ENCODE data around the gene MNX1. TPM values are rescaled to one million over a fixed set of nuclear protein-coding genes. Genes with fewer than 3 reads are reported as not detected.
A peak's percentile ranks its signal among the peaks of the same experiment; 100 is the strongest.

Gene MNX1
- total RNA-seq, 4 donors from 2014 or later = 0.56 TPM; not detected in 3

DNA sequence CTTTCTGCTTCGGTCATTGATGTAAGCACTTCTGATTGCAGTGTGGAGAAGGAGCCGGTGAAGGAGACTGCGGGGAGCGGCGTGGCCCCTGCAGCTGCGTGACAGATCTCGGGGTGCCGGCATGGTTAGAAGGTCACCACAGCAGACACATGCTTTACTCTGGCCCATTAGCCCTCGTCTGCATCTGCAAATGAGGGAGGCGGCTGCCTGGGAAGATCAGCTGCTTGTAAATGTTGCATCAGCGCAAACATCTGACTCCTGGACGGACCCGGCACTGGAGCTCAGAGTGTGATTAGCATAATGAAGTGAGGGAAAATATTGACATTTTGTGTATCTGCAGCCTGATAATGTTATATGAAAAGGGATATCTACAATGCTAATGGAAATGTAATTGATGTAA is 30.5 kb upstream of the MNX1 start:
- 53% methylated on average over 8 of the region's 13 CpGs for WGBS
- Histone ChIP-seq H3K4me1 (no peaks in the 10 kb centered on the region), H3K27ac (no peak overlapping the region), H3K36me3 (no peaks in the 10 kb centered on the region), H3K4me3 (no peak overlapping the region), H3K9me3 (no peaks in the 10 kb centered on the region), H3K27me3 (peaks cover 31% of the 10 kb centered on the region)
- peak in 1 of 2 donors; percentile 22 for DNase-seq (ENCODE audit: low spot score in 2 of 2)
- TF ChIP-seq EP300 (IDR thresholded peaks at IDR 0.05) (no peak), POLR2AphosphoS5 (IDR thresholded peaks at IDR 0.05) (no peak), POLR2A (IDR thresholded peaks at IDR 0.05) (no peak)
- TF ChIP-seq, protein P1, sequence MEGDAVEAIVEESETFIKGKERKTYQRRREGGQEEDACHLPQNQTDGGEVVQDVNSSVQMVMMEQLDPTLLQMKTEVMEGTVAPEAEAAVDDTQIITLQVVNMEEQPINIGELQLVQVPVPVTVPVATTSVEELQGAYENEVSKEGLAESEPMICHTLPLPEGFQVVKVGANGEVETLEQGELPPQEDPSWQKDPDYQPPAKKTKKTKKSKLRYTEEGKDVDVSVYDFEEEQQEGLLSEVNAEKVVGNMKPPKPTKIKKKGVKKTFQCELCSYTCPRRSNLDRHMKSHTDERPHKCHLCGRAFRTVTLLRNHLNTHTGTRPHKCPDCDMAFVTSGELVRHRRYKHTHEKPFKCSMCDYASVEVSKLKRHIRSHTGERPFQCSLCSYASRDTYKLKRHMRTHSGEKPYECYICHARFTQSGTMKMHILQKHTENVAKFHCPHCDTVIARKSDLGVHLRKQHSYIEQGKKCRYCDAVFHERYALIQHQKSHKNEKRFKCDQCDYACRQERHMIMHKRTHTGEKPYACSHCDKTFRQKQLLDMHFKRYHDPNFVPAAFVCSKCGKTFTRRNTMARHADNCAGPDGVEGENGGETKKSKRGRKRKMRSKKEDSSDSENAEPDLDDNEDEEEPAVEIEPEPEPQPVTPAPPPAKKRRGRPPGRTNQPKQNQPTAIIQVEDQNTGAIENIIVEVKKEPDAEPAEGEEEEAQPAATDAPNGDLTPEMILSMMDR (IDR thresholded peaks at IDR 0.05) = no peak

- Histone ChIP-seq H3K27ac (no peak overlapping the region), H3K27me3 (peaks cover 40% of the 10 kb centered on the region), H3K9me3 (no peaks in the 10 kb centered on the region), H3K36me3 (no peaks in the 10 kb centered on the region), H3K4me3 (no peak overlapping the region), H3K4me1 (no peaks in the 10 kb centered on the region)
- WGBS = 85% methylated on average over 9 of the region's 9 CpGs
- DNase-seq (ENCODE audit: low spot score in 2 of 2) = peak; percentile 32 to 35
- TF ChIP-seq, protein P1 (IDR thresholded peaks at IDR 0.05) = no peak
- TF ChIP-seq POLR2A (IDR thresholded peaks at IDR 0.05) (no peak), POLR2AphosphoS5 (IDR thresholded peaks at IDR 0.05) (no peak)
Observed at GRCh38 chr7:157037635-157038034, 27.2 kb upstream of the MNX1 start.

DNA sequence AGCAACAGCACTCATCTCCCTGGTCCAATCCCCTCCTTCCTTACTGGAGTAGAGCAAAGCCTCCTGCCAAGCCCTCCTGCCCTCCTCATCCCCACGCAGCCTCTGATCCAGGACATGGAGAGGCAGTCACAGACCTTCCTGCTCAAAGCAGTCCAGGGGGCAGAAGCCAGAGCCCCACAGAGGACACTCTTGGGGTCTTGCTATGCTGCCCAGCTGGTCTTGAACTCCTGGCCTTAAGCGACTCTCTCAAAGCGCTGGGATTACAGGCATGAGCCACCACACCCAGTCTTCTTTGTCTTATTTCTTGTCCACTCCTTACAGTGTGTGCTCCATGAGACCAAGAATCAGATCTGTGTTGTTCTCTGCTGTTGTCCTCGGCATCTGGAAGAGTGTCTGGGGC is 26.6 kb upstream of the MNX1 start:
- peaks cover 46% of the 10 kb centered on the region for H3K27me3 ChIP-seq
- 90% methylated on average over 4 of the region's 4 CpGs for WGBS

GRCh38 chr7:157035979-157036378 is 25.5 kb upstream of the MNX1 start:
- DNase-seq (ENCODE audit: low spot score in 2 of 2) = no peak
- H3K9me3 ChIP-seq = no peaks in the 10 kb centered on the region
- no peaks in the 10 kb centered on the region for H3K4me1 ChIP-seq
- no peak overlapping the region for H3K27ac ChIP-seq
- 55% methylated on average over 1 of the region's 1 CpG for WGBS
- no peak overlapping the region for H3K4me3 ChIP-seq
- TF ChIP-seq EP300 (IDR thresholded peaks at IDR 0.05) = no peak
- TF ChIP-seq POLR2AphosphoS5 (IDR thresholded peaks at IDR 0.05) = no peak
- TF ChIP-seq, protein P1 (IDR thresholded peaks at IDR 0.05) = no peak
- TF ChIP-seq POLR2A (IDR thresholded peaks at IDR 0.05) = no peak
- peaks cover 55% of the 10 kb centered on the region for H3K27me3 ChIP-seq
- no peaks in the 10 kb centered on the region for H3K36me3 ChIP-seq

More for the DNA sequence above, 26.6 kb upstream of the MNX1 start:
- H3K4me3 ChIP-seq = no peak overlapping the region
- no peak overlapping the region for H3K27ac ChIP-seq
- no peaks in the 10 kb centered on the region for H3K36me3 ChIP-seq
- H3K9me3 ChIP-seq = no peaks in the 10 kb centered on the region
- TF ChIP-seq POLR2A (IDR thresholded peaks at IDR 0.05) (no peak), EP300 (IDR thresholded peaks at IDR 0.05) (no peak), POLR2AphosphoS5 (IDR thresholded peaks at IDR 0.05) (no peak)
- TF ChIP-seq, protein P1 (IDR thresholded peaks at IDR 0.05) = no peak
- no peaks in the 10 kb centered on the region for H3K4me1 ChIP-seq
- DNase-seq (ENCODE audit: low spot score in 2 of 2) = peak; percentile 17 to 32

DNA sequence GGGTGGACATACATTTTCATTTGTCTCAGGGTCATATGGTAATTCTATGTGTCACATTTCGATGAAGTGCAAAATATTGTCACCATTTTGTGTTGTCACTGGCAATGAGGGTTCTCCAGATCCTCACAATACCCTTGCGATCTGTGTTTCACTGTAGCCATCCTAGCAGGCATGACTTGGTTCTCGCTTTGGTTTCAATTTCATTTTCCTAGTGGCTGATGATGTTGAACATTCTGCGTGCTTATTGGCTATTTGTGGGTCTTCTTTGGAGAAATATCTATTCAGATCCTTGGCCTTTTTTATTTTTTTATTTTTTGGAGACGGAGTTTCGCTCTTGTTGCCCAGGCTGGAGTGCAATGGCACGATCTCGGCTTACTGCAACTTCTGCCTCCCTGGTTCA is 24.8 kb upstream of the MNX1 start:
- DNase-seq (ENCODE audit: low spot score in 2 of 2) = no peak
- H3K36me3 ChIP-seq = no peaks in the 10 kb centered on the region
- peaks cover 53% of the 10 kb centered on the region for H3K27me3 ChIP-seq
- H3K4me3 ChIP-seq = no peak overlapping the region
- no peaks in the 10 kb centered on the region for H3K9me3 ChIP-seq
- 95% methylated on average over 8 of the region's 8 CpGs for WGBS
- H3K27ac ChIP-seq = no peak overlapping the region
- H3K4me1 ChIP-seq = no peaks in the 10 kb centered on the region
- TF ChIP-seq, protein P1 (IDR thresholded peaks at IDR 0.05) = no peak
- TF ChIP-seq POLR2A (IDR thresholded peaks at IDR 0.05) = no peak
- TF ChIP-seq POLR2AphosphoS5 (IDR thresholded peaks at IDR 0.05) = no peak
- no peak for TF ChIP-seq EP300 (IDR thresholded peaks at IDR 0.05)
